NCI-H1930 (cell line): ENCODE data around the gene MLLT10.
"Not testable (repeated sequence)": the region's sequence is repeated elsewhere in the genome, so short reads cannot be mapped to it uniquely, and the experiment has no call there.

Source experiments
- DNase-seq, 2 experiments: peaks; one replicate each; lab custom pipeline; 2025; lab: John Stamatoyannopoulos, UW

The MLLT10 gene

DNA sequence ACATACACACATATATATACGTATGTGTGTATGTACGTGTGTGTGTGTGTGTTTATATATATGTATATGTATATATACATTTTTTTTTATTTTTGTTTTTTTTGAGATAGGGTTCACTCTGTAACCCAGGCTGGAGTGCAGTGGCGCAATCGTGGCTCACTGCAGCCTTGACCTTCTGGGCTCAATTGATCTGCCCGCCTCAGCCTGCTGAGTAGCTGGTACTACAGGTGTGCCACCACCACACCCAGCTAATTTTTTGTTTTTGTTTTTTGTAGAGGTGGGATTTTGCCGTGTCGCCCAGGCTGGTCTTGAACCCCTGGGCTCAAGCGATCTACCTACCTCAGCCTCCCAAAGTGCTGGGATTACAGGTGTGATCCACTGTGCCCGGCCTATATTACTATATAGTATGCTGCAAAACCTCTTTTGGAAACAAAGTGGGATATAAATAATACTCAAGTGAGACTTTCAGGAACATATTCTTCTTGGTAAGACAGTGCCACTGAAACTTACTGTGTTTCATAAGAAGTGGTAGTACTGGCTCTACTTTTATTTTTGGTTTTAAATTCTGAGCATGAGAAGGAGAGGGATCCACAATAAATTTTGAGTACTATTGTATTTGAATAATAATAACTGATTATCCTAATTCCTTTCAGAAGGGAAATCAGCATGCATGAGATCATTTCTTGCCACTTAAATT is 51.0 kb downstream of the MLLT10 start:
- no peak for DNase-seq

GRCh38 chr10:21587391-21587790 is 53.4 kb downstream of the MLLT10 start:
- DNase-seq, result no peak

DNA sequence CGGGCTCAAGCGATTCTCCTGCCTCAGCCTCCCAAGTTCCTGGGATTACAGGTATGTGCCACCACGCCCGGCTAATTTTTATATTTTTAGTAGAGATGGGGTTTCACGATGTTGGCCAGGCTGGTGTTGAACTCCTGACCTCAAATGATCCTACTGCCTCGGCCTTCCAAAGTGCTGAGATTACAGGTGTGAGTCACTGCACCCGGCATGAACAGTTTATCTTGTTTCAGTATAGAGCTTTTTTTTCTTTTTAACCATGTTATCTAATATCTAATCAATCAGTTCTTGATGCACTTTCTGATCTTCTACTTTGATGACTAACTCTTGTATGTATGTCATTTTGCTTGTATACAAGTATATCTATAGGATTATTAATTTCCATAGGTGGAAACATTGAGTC is 54.1 kb downstream of the MLLT10 start:
- not testable (repeated sequence) for DNase-seq

- no peak for DNase-seq
These were observed 60.0 kb downstream of the MLLT10 start for GRCh38 chr10:21593986-21594385.

GRCh38 chr10:21599582-21599981 is 65.5 kb downstream of the MLLT10 start:
- DNase-seq, result no peak

- no peak for DNase-seq
These were observed 66.9 kb downstream of the MLLT10 start for GRCh38 chr10:21600804-21601433.

DNA sequence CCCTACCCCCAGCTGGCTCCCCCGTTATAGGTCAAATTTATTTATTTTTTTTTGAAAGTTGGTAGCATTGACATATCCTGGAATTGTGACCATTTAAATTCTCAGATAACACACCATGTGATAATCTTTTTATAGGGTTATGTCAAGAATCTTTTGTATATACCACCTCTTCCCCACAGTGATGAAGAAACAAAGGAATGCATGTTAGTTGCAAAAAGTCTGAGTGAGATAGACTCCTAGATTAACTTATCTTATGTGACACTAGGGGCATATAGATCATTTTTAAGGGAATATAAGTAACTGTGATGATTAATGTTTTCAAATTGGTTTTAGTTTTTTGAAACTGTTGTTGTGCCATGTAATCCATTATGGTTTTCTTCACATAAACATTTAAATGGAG is 68.3 kb downstream of the MLLT10 start:
- no peak for DNase-seq

DNA sequence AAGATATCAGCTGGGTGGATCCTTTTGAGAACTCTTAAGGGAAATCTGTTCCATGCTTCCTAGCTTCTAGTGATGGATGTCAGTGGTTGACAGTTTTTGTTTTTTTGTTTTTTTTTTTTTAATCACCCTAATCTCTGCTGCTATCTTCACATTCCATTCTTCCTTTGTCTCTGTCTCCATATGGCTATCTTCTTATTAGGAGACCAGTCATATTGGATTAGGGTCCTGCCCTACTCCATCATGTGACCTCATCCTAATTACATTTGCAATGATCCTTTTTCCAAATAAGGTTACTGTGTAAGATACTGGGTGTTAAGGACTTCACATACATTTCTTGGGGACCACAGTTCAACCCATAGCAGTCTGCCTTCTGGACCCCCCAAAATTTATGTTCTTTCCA is 69.7 kb downstream of the MLLT10 start:
- no peak for DNase-seq

GRCh38 chr10:21604651-21605050 is 70.6 kb downstream of the MLLT10 start:
- DNase-seq, result no peak

DNA sequence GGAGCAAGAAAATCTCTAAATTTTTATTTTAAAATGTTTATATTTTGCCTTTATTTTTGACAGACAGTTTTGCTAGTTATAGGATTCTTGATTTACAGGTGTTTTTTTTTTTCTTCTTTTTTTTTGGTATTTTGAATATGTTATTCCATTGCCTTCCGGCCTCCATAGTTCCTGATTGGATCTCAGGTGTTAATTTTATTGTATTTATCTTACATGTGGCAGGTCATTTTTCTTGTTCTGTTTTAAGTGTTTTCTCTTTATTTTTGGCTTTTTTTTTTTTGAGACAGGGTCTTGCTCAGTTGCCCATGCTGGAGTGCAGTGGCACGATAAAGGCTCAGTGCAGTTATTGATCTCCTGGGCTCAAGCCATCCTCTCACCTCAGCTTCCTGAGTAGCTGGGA is 73.9 kb downstream of the MLLT10 start:
- DNase-seq, result no peak

DNA sequence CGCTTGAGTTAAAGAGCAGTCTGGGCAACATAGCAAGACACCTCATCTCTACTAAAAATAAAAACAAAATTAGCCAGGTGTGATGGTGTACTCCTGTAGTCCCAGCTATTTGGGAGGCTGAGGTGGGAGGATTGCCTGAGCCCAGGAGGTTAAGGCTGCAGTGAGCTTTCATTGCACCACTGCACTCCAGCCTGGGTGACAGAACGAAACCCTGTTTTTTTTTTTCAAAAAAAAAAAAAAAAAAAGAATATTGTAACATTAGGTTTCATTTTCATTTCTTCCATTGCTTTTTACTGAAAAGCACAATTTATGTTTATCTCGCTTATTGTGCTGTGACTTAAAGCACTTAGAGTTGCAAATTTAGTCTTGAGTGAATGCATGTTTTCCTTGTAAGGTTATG is 80.0 kb downstream of the MLLT10 start:
- DNase-seq, result no peak

- no peak for DNase-seq
These were observed 83.2 kb downstream of the MLLT10 start for GRCh38 chr10:21617267-21617666.

GRCh38 chr10:21623291-21623690 is 89.3 kb downstream of the MLLT10 start:
- DNase-seq, result no peak

DNA sequence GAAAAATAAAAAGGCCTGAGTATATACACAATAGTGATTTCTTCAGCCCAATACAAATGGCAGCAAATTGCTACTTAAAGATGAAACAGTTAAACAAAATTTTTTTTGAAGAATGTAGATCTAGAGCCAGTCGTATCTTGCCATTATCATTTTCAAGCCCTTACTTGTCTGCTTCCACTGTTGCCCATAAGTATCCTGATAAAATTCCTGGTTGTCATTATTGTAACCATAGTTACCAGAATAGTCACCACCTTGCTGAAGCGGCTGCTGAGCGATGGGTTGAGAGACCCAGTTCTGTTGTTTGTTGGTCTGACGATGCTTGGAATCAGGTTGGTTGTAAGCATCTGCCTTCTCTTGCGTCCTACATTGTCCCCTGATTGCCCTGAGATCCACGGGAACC is 90.4 kb downstream of the MLLT10 start:
- DNase-seq, result not testable (repeated sequence)

GRCh38 chr10:21624951-21625350 is 90.9 kb downstream of the MLLT10 start:
- no peak for DNase-seq

DNA sequence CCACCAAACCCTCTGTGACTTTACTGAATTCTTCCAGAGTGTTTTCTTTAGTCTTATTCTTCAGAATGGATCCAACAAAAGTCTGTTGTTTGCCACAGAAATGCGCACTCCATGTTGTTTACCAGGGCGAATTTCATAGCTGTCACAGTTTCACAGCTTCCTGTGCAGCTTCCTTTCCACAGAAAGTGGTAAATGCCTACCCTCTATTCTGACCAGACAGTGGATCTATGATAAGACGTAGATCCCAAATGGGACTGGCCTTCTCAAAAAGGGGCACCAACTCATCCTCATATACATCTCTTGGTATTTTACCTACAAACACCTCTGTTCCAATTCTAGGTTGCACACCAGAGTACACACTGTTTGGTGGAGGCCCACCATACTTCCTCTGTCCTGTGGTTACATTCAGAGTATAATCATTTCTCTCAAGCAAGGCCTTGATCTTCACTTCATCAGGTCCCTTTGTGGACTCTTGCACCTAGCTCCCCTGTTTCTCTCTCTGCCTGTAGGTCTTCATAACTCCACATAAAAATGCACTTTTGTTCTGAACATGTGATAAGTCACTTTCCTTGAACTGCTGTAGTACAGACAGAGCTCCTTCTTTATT is 91.7 kb downstream of the MLLT10 start:
- DNase-seq, result no peak

DNA sequence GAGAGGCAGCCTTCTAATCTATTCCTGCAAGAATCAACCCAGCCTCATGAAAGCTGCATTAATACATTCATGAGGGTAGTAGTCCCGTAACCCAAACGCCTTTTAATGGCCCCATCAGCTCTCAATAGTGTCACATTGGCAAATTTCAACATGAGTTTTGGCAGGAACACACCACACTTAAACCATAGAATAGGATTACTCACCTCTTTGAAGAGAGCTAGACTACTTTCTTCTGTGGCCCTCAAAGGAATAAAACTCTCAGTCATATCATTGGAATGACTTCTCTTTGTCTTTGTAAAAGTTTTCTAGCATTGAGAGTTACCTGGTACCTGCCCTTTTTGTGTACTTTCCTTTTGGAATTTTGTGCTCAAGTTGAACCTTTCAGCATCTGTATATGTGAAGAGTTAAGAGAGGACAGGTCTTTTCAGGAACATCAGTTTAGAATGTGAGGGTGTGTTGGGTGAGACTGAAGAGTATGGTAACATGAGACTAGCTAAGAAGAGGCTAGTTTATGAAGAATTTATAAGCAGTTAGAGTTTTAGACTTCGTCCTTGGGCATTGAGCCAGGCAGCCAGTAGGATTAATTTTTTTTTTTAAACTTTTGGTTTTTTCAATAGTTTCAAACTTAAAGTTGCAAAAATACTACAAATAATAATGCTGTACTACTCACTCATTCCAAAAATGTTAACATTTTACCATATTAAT is 92.6 kb downstream of the MLLT10 start:
- no peak for DNase-seq

GRCh38 chr10:21627331-21627730 is 93.3 kb downstream of the MLLT10 start:
- no peak for DNase-seq

DNA sequence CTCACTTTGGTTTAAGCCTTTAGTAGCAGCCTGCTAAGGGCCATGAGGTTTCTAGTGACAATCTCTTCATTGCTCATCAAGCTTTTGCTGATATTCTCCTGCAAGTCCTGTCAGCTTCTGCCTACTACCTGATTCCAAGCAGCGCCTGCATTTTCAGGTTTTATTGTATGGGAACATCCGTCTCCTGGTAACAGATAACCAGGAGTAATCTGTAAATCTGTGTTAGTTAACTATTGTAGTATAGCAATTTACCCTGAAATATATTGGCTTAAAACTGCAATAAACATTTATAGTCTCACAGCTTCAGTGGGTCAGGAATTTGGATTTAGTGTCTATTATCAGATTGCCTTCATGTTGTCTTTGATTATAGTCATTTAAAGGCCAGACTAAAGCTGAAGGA is 94.0 kb downstream of the MLLT10 start:
- no peak for DNase-seq

- not testable (repeated sequence) for DNase-seq
These were observed 94.6 kb downstream of the MLLT10 start for GRCh38 chr10:21628645-21629044.

GRCh38 chr10:21634599-21635365 is 100.8 kb downstream of the MLLT10 start:
- DNase-seq, result no peak

GRCh38 chr10:21637795-21638194 is 103.8 kb downstream of the MLLT10 start:
- no peak for DNase-seq
